Frontal cortex (tissue), 4 donors: Measurements from ENCODE around the gene CST7. TPM values are rescaled to one million over a fixed set of nuclear protein-coding genes. Genes with fewer than 3 reads are reported as not detected.
"Not testable (repeated sequence)": the region's sequence is repeated elsewhere in the genome, so short reads cannot be mapped to it uniquely, and the experiment has no call there.

Source experiments
- DNase-seq, 2 donors: peaks; one replicate each; pipeline ENCODE4 v3.0.0; 2012; ENCODE audit warnings: low spot score in 2 of 2
- FAIRE-seq: peaks from 2 replicates; lab custom pipeline; 2012; peaks lifted over from hg19 to GRCh38; lab: Jason Lieb, UNC
- total RNA-seq: library from RNA; depleted of rRNA; stranded (reverse); fragments of >200 nt; gene quantifications from one replicate; pipeline ENCODE4 v1.2.3, GENCODE V29; 2014
- donor health status: control.
- donor health status: control.
- donor health status: control.

Gene CST7
- total RNA-seq, 1 donor from 2014 or later: not detected

- not testable (repeated sequence) for FAIRE-seq, DNase-seq
Observed at GRCh38 chr20:24929259-24929658, 19.8 kb upstream of the CST7 start.

GRCh38 chr20:24929867-24930723 is 19.0 kb upstream of the CST7 start:
- not testable (repeated sequence) for DNase-seq, FAIRE-seq

- not testable (repeated sequence) for DNase-seq, FAIRE-seq
Observed at GRCh38 chr20:24930724-24931688, 18.1 kb upstream of the CST7 start.

- not testable (repeated sequence) for FAIRE-seq, DNase-seq
Observed at GRCh38 chr20:24931893-24932292, 17.2 kb upstream of the CST7 start.

GRCh38 chr20:24933266-24933908 is 15.7 kb upstream of the CST7 start:
- DNase-seq: no peak
- FAIRE-seq: no peak

GRCh38 chr20:24934101-24934661 is 14.9 kb upstream of the CST7 start:
- no peak for DNase-seq
- no peak for FAIRE-seq

GRCh38 chr20:24934716-24935115 is 14.4 kb upstream of the CST7 start:
- DNase-seq (no peak), FAIRE-seq (no peak)

- DNase-seq (no peak), FAIRE-seq (no peak)
Observed at GRCh38 chr20:24935140-24935539, 13.9 kb upstream of the CST7 start.

- FAIRE-seq (no peak), DNase-seq (no peak)
Observed at GRCh38 chr20:24935766-24936525, 13.1 kb upstream of the CST7 start.

- DNase-seq: no peak
- FAIRE-seq: no peak
Observed at GRCh38 chr20:24936526-24937407, 12.3 kb upstream of the CST7 start.

- DNase-seq (no peak), FAIRE-seq (no peak)
Observed at GRCh38 chr20:24937579-24937978, 11.5 kb upstream of the CST7 start.

- DNase-seq (no peak), FAIRE-seq (no peak)
Observed at GRCh38 chr20:24938498-24938897, 10.6 kb upstream of the CST7 start.

- FAIRE-seq (no peak), DNase-seq (no peak)
Observed at GRCh38 chr20:24939036-24939435, 10.0 kb upstream of the CST7 start.

- DNase-seq: no peak
- no peak for FAIRE-seq
Observed at GRCh38 chr20:24942679-24943078, 6.4 kb upstream of the CST7 start.

- FAIRE-seq: no peak
- DNase-seq: no peak
Observed at GRCh38 chr20:24943196-24943595, 5.9 kb upstream of the CST7 start.

- no peak for FAIRE-seq
- no peak for DNase-seq
Observed at GRCh38 chr20:24943731-24944130, 5.3 kb upstream of the CST7 start.

- FAIRE-seq, DNase-seq: not testable (repeated sequence)
Observed at GRCh38 chr20:24946376-24946775, 2.7 kb upstream of the CST7 start.

GRCh38 chr20:24948396-24948938 is 602 bp upstream of the CST7 start:
- not testable (repeated sequence) for DNase-seq, FAIRE-seq
